Upper lobe of right lung (tissue), 1 donor: ENCODE measurements around the gene USP10. TPM values are rescaled to one million over a fixed set of nuclear protein-coding genes. Genes with fewer than 3 reads are reported as not detected.

Source experiments
- ATAC-seq: fragments of 200-7000 bp; cut with Tn5 transposase; one replicate; pipeline ENCODE4 v1.9.1; 2020; ENCODE audit warnings: mild to moderate bottlenecking, moderate library complexity
- DNase-seq: peaks from one replicate; pipeline ENCODE4 v3.0.0-alpha.2; 2020
- H3K27ac ChIP-seq: fragments of 200-600 bp; one replicate; pipeline ENCODE4 v1.8.0; 2022
- H3K27me3 ChIP-seq: fragments of 200-600 bp; one replicate; pipeline ENCODE4 v1.8.0; 2022; ENCODE audit warnings: mild to moderate bottlenecking
- H3K36me3 ChIP-seq: fragments of 200-600 bp; one replicate; pipeline ENCODE4 v1.8.0; 2022
- H3K4me1 ChIP-seq: fragments of 200-600 bp; one replicate; pipeline ENCODE4 v1.8.0; 2022
- H3K4me3 ChIP-seq: fragments of 200-600 bp; one replicate; pipeline ENCODE4 v1.8.0; 2022; ENCODE audit warnings: mild to moderate bottlenecking
- H3K9me3 ChIP-seq: fragments of 200-600 bp; one replicate; pipeline ENCODE4 v1.8.0; 2022
- CTCF ChIP-seq: fragments of 200-600 bp; IDR thresholded peaks from one replicate; pipeline ENCODE4 v1.8.0; 2022; ENCODE audit warnings: antibody characterized with exemption
- intact Hi-C: fragments of 100-400 bp; cut with DNase I; formaldehyde crosslinking; loops from one replicate; pipeline ENCODE4 v1.11.0; 2022
- total RNA-seq: library from RNA; stranded (reverse); fragmentation: NEBNext Ultra II Directional; extraction: Animal tissue kit (Norgen Biotek cat#: 25700); gene quantifications from one replicate; pipeline ENCODE4 v1.2.1, GENCODE V29; 2021
- donor health status: DM: no; HTN: yes; CAD: no; lungs with severe emphysema.

USP10 gene
- total RNA-seq, 1 donor from 2014 or later = 59.6 TPM

DNA sequence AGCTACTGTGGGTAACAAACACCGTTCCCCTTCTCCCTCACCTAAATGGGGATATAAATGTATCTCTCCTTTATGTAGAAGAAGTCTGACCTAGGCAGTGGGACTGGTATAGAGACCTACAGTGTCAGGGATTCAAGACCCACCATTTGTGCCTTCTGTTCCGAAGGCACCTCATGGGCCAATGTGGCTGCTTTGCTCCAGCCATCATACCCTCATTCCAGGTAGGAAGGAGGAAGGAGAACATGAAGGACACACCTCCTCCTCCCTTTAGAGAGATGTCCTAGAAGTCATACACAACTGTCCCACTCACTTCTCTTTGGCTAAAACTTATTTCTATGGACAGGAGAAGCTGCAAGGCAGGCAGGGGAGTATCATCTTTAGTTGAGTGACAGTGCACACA lies 111.7 kb downstream of the USP10 start:
- Histone ChIP-seq H3K27me3 (no peaks in the 10 kb centered on the region), H3K36me3 (no peaks in the 10 kb centered on the region), H3K4me3 (no peak overlapping the region), H3K27ac (no peak overlapping the region), H3K4me1 (no peaks in the 10 kb centered on the region), H3K9me3 (no peaks in the 10 kb centered on the region)
- DNase-seq = no peak
- ATAC-seq = no peak
- TF ChIP-seq CTCF = no peak
- intact Hi-C loops = no loop called here

GRCh38 chr16:84813141-84813934 lies 113.5 kb downstream of the USP10 start:
- H3K4me3 ChIP-seq = no peak overlapping the region
- H3K4me1 ChIP-seq = no peaks in the 10 kb centered on the region
- intact Hi-C loops = no loop called here
- H3K27ac ChIP-seq = no peak overlapping the region
- no peaks in the 10 kb centered on the region for H3K9me3 ChIP-seq
- DNase-seq (no peak), ATAC-seq (no peak)
- no peak for TF ChIP-seq CTCF
- no peaks in the 10 kb centered on the region for H3K27me3 ChIP-seq
- no peaks in the 10 kb centered on the region for H3K36me3 ChIP-seq

- peaks cover 6% of the 10 kb centered on the region for H3K4me1 ChIP-seq
- H3K9me3 ChIP-seq = no peaks in the 10 kb centered on the region
- ATAC-seq = no peak
- TF ChIP-seq CTCF = no peak
- intact Hi-C loops = no loop called here
- H3K4me3 ChIP-seq = no peak overlapping the region
- H3K36me3 ChIP-seq = no peaks in the 10 kb centered on the region
- DNase-seq = no peak
- no peaks in the 10 kb centered on the region for H3K27me3 ChIP-seq
- no peak overlapping the region for H3K27ac ChIP-seq
Observed at GRCh38 chr16:84815462-84815861, 115.7 kb downstream of the USP10 start.

GRCh38 chr16:84816023-84816422 lies 116.2 kb downstream of the USP10 start:
- DNase-seq (no peak), ATAC-seq (no peak)
- Histone ChIP-seq H3K9me3 (no peaks in the 10 kb centered on the region), H3K36me3 (no peaks in the 10 kb centered on the region), H3K27me3 (peaks cover 2% of the 10 kb centered on the region), H3K4me3 (no peak overlapping the region), H3K4me1 (peaks cover 6% of the 10 kb centered on the region), H3K27ac (no peak overlapping the region)
- no peak for TF ChIP-seq CTCF
- intact Hi-C loops = no loop called here

DNA sequence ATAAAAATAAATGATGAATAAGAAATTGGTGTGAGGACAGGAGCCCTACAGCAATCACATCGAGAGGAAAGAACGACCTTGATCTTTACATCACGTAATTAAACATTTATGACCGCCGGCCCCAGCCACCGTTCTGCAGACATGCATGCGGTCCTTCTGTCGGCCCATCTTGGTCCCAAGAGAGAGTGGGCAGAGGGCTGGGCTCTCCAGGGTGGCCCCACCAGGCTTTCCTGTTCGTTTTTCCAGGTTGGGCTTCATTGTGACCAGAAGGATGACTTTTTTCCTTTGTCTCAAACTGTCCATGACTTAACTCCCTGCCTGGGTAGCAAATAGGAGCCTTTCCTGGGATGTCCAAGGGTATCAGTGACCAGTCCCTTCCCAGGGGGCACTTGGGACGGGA lies 116.7 kb downstream of the USP10 start:
- Histone ChIP-seq H3K36me3 (no peaks in the 10 kb centered on the region), H3K4me1 (peaks cover 6% of the 10 kb centered on the region), H3K4me3 (no peak overlapping the region), H3K27me3 (peaks cover 6% of the 10 kb centered on the region), H3K27ac (no peak overlapping the region), H3K9me3 (no peaks in the 10 kb centered on the region)
- TF ChIP-seq CTCF = no peak
- ATAC-seq = no peak
- DNase-seq = no peak
- intact Hi-C loops = no loop called here
